Measurements from ENCODE around the gene CSF1. TPM values are rescaled to one million over a fixed set of nuclear protein-coding genes. Genes with fewer than 3 reads are reported as not detected.

CSF1 gene
- total RNA-seq, 1 donor from 2014 or later, result 0.89 TPM

- peaks cover 13% of the 10 kb centered on the region for H3K4me1 Mint-ChIP-seq (ENCODE audit: low read depth)
- TF ChIP-seq, protein P1, sequence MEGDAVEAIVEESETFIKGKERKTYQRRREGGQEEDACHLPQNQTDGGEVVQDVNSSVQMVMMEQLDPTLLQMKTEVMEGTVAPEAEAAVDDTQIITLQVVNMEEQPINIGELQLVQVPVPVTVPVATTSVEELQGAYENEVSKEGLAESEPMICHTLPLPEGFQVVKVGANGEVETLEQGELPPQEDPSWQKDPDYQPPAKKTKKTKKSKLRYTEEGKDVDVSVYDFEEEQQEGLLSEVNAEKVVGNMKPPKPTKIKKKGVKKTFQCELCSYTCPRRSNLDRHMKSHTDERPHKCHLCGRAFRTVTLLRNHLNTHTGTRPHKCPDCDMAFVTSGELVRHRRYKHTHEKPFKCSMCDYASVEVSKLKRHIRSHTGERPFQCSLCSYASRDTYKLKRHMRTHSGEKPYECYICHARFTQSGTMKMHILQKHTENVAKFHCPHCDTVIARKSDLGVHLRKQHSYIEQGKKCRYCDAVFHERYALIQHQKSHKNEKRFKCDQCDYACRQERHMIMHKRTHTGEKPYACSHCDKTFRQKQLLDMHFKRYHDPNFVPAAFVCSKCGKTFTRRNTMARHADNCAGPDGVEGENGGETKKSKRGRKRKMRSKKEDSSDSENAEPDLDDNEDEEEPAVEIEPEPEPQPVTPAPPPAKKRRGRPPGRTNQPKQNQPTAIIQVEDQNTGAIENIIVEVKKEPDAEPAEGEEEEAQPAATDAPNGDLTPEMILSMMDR (IDR thresholded peaks at IDR 0.05; ENCODE audit: unreplicated experiment), result no peak
- no peak for DNase-seq (ENCODE audit: low spot score, unreplicated experiment)
- no peak overlapping the region for H3K27ac Mint-ChIP-seq
- H3K36me3 Mint-ChIP-seq (ENCODE audit: insufficient read depth), result no peaks in the 10 kb centered on the region
- H3K9me3 Mint-ChIP-seq (ENCODE audit: low read depth), result peaks cover 6% of the 10 kb centered on the region
- no peak overlapping the region for H3K4me3 Mint-ChIP-seq (ENCODE audit: low read depth)
- H3K27me3 Mint-ChIP-seq, result no peaks in the 10 kb centered on the region
Measured at GRCh38 chr1:109944541-109944940, 33.9 kb downstream of the CSF1 start.

- Mint-ChIP-seq H3K9me3 (ENCODE audit: low read depth) (peaks cover 6% of the 10 kb centered on the region), H3K27ac (no peak overlapping the region), H3K27me3 (no peaks in the 10 kb centered on the region), H3K4me3 (ENCODE audit: low read depth) (no peak overlapping the region), H3K36me3 (ENCODE audit: insufficient read depth) (no peaks in the 10 kb centered on the region), H3K4me1 (ENCODE audit: low read depth) (peaks cover 17% of the 10 kb centered on the region)
- DNase-seq (ENCODE audit: low spot score, unreplicated experiment), result no peak
- TF ChIP-seq, protein P1 (IDR thresholded peaks at IDR 0.05; ENCODE audit: unreplicated experiment), result no peak
Measured at GRCh38 chr1:109946511-109946910, 35.9 kb downstream of the CSF1 start.

- H3K27me3 Mint-ChIP-seq, result no peaks in the 10 kb centered on the region
- H3K4me3 Mint-ChIP-seq (ENCODE audit: low read depth), result no peak overlapping the region
- H3K4me1 Mint-ChIP-seq (ENCODE audit: low read depth), result peaks cover 17% of the 10 kb centered on the region
- no peak overlapping the region for H3K27ac Mint-ChIP-seq
- no peak for DNase-seq (ENCODE audit: low spot score, unreplicated experiment)
- peaks cover 6% of the 10 kb centered on the region for H3K9me3 Mint-ChIP-seq (ENCODE audit: low read depth)
- no peaks in the 10 kb centered on the region for H3K36me3 Mint-ChIP-seq (ENCODE audit: insufficient read depth)
- TF ChIP-seq, protein P1 (IDR thresholded peaks at IDR 0.05; ENCODE audit: unreplicated experiment), result no peak
Measured at GRCh38 chr1:109947582-109948284, 37.1 kb downstream of the CSF1 start.

DNA sequence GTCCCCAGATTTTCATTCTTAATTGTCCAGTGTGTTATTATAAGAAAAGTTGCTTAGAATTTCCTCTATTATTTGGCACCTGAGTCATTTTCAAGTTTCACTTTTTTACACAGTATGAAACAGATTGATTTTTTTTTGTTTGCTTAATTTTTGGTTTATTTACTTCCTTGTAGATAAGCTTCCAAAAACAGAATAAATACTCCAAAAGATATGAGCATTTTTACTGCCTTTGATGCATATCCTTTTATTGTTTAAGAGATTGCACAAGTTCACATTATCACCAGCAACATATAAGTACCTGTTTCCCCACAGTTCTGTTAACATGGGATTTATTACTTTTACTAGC lies 37.6 kb downstream of the CSF1 start:
- TF ChIP-seq, protein P1 (IDR thresholded peaks at IDR 0.05; ENCODE audit: unreplicated experiment), result no peak
- no peak for DNase-seq (ENCODE audit: low spot score, unreplicated experiment)
- Mint-ChIP-seq H3K9me3 (ENCODE audit: low read depth) (peaks cover 6% of the 10 kb centered on the region), H3K27me3 (no peaks in the 10 kb centered on the region), H3K27ac (no peak overlapping the region), H3K4me3 (ENCODE audit: low read depth) (no peak overlapping the region), H3K36me3 (ENCODE audit: insufficient read depth) (no peaks in the 10 kb centered on the region), H3K4me1 (ENCODE audit: low read depth) (peaks cover 17% of the 10 kb centered on the region)

DNA sequence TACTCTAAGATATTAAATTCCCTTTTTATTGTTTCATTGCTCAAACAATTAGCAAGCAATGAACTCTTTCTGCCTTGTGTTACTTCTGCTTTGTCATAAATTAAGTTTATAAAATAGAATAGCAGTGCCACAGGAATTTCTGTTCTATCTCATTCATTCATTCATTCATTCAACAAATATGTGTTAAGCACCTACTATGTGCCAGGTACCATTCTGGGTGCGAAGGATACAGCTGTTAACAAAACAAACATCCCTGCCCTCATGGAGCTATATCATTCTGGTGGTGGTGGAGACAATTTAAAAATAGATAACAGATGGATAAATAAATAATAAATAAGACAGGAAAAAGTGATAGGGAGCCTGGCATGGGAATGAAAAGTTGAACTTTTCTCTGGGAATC lies 39.4 kb downstream of the CSF1 start:
- Mint-ChIP-seq H3K27me3 (no peaks in the 10 kb centered on the region), H3K27ac (no peak overlapping the region), H3K36me3 (ENCODE audit: insufficient read depth) (no peaks in the 10 kb centered on the region), H3K9me3 (ENCODE audit: low read depth) (peaks cover 5% of the 10 kb centered on the region), H3K4me3 (ENCODE audit: low read depth) (no peak overlapping the region), H3K4me1 (ENCODE audit: low read depth) (peaks cover 17% of the 10 kb centered on the region)
- no peak for DNase-seq (ENCODE audit: low spot score, unreplicated experiment)
- TF ChIP-seq, protein P1 (IDR thresholded peaks at IDR 0.05; ENCODE audit: unreplicated experiment), result no peak
